HL-60 (cell line): ENCODE data around the gene CELSR2.
A peak's percentile ranks its signal among the peaks of the same experiment; 100 is the strongest.

Experiments
- DNase-seq, 2 experiments: peaks; one replicate each; pipeline ENCODE4 v3.0.0-alpha.2; 2010 to 2020; ENCODE audit warnings: low read depth in 1 of 2, low spot score in 1 of 2
- H3K27ac ChIP-seq: fragments of 250-450 bp; sonication (Bioruptor Pico); replicated peaks from 2 replicates; pipeline ENCODE4 v1.5.1; 2020; ENCODE audit warnings: mild to moderate bottlenecking, moderate library complexity
- H3K27me3 ChIP-seq: fragments of 250-450 bp; sonication (Bioruptor Pico); 2 replicates; pipeline ENCODE4 v1.5.1; 2021; ENCODE audit warnings: mild to moderate bottlenecking, moderate library complexity; ENCODE audit not compliant: insufficient read depth, poor library complexity, severe bottlenecking
- H3K4me3 ChIP-seq: replicated peaks from 2 replicates; pipeline ENCODE4 v1.5.1; 2011; ENCODE audit warnings: mild to moderate bottlenecking, control low read depth, low read length; ENCODE audit not compliant: insufficient read depth
- GABPA ChIP-seq: IDR thresholded peaks from 2 replicates; pipeline ENCODE4 v1.6.1; 2012; ENCODE audit warnings: low read depth
- POLR2AphosphoS5 ChIP-seq: IDR thresholded peaks from 2 replicates; pipeline ENCODE4 v1.6.1; 2012; ENCODE audit warnings: low read depth
- SPI1 ChIP-seq: IDR thresholded peaks from 2 replicates; pipeline ENCODE4 v1.6.1; 2012; ENCODE audit warnings: low read depth, mild to moderate bottlenecking, borderline replicate concordance
- TF ChIP-seq, protein P1 (sequence below): IDR thresholded peaks from 2 replicates; pipeline ENCODE4 v1.6.1; 2012; ENCODE audit warnings: low read depth; ENCODE audit not compliant: insufficient replicate concordance
- TF ChIP-seq, protein P2 (sequence below): IDR thresholded peaks from one replicate; pipeline ENCODE4 v1.5.1; 2011; ENCODE audit warnings: low read length, control low read depth, inconsistent platforms; ENCODE audit not compliant: insufficient read depth

CELSR2 gene

DNA sequence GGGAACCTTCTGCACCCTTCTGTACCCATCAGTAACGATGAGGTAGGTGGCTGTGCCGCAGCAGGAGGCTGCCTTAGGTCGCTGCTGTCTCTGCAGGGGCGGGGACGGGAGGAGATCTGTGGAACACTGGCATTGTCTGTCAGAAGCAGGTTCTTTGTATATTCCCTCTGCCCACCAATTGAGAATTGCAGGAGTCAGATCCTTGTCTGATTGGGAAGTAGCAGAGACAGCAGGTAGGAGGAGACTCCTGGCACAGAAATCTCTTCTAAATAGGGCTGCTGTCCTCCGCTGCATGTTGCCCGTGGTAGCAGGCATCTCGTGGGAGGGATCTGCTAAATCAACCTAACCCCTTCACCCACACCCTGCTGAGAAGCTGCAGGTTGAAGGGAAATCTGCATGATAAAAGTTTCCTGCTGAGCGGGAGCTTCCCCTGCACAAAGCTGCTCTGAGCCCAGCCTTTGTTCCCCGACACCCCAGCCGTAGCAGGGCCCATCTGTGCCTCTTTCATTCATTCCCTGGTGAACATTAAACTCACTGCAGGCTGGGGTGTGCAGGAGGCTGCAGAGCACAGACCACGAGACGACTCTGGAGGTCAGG lies 19.7 kb upstream of the CELSR2 start:
- no peak for TF ChIP-seq POLR2AphosphoS5
- TF ChIP-seq, protein P1, sequence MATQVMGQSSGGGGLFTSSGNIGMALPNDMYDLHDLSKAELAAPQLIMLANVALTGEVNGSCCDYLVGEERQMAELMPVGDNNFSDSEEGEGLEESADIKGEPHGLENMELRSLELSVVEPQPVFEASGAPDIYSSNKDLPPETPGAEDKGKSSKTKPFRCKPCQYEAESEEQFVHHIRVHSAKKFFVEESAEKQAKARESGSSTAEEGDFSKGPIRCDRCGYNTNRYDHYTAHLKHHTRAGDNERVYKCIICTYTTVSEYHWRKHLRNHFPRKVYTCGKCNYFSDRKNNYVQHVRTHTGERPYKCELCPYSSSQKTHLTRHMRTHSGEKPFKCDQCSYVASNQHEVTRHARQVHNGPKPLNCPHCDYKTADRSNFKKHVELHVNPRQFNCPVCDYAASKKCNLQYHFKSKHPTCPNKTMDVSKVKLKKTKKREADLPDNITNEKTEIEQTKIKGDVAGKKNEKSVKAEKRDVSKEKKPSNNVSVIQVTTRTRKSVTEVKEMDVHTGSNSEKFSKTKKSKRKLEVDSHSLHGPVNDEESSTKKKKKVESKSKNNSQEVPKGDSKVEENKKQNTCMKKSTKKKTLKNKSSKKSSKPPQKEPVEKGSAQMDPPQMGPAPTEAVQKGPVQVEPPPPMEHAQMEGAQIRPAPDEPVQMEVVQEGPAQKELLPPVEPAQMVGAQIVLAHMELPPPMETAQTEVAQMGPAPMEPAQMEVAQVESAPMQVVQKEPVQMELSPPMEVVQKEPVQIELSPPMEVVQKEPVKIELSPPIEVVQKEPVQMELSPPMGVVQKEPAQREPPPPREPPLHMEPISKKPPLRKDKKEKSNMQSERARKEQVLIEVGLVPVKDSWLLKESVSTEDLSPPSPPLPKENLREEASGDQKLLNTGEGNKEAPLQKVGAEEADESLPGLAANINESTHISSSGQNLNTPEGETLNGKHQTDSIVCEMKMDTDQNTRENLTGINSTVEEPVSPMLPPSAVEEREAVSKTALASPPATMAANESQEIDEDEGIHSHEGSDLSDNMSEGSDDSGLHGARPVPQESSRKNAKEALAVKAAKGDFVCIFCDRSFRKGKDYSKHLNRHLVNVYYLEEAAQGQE, result no peak

GRCh38 chr1:109231066-109231465 lies 18.3 kb upstream of the CELSR2 start:
- no peak overlapping the region for H3K4me3 ChIP-seq
- no peak for DNase-seq
- TF ChIP-seq POLR2AphosphoS5, result no peak
- no peak for TF ChIP-seq GABPA
- TF ChIP-seq, protein P1, result no peak
- TF ChIP-seq, protein P2, sequence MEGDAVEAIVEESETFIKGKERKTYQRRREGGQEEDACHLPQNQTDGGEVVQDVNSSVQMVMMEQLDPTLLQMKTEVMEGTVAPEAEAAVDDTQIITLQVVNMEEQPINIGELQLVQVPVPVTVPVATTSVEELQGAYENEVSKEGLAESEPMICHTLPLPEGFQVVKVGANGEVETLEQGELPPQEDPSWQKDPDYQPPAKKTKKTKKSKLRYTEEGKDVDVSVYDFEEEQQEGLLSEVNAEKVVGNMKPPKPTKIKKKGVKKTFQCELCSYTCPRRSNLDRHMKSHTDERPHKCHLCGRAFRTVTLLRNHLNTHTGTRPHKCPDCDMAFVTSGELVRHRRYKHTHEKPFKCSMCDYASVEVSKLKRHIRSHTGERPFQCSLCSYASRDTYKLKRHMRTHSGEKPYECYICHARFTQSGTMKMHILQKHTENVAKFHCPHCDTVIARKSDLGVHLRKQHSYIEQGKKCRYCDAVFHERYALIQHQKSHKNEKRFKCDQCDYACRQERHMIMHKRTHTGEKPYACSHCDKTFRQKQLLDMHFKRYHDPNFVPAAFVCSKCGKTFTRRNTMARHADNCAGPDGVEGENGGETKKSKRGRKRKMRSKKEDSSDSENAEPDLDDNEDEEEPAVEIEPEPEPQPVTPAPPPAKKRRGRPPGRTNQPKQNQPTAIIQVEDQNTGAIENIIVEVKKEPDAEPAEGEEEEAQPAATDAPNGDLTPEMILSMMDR, result no peak
- TF ChIP-seq SPI1, result no peak
- no peaks in the 10 kb centered on the region for H3K27me3 ChIP-seq
- H3K27ac ChIP-seq, result no peak overlapping the region

More for the DNA sequence above, 19.7 kb upstream of the CELSR2 start:
- Histone ChIP-seq H3K27ac (no peak overlapping the region), H3K27me3 (no peaks in the 10 kb centered on the region), H3K4me3 (no peak overlapping the region)
- no peak for DNase-seq

DNA sequence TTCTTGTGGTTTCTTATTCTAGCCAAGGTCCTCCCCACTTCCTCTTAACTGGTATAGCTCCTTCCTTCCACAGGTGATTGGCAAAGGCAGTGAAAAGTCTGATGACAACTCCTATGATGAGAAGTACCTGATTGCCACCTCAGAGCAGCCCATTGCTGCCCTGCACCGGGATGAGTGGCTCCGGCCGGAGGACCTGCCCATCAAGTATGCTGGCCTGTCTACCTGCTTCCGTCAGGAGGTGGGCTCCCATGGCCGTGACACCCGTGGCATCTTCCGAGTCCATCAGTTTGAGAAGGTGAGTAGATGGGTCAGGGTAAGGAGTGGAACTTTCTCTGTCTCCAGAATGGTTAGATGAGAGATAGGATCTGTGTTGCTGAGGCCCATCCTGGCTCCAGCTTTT lies 14.2 kb upstream of the CELSR2 start:
- H3K27me3 ChIP-seq, result no peaks in the 10 kb centered on the region
- TF ChIP-seq GABPA (no peak), SPI1 (peak; percentile 49; the same call in 1 of the 2 replicates)
- DNase-seq, result no peak
- no peak overlapping the region for H3K27ac ChIP-seq
- no peak overlapping the region for H3K4me3 ChIP-seq

- H3K4me3 ChIP-seq, result no peak overlapping the region
- DNase-seq, result no peak
- no peaks in the 10 kb centered on the region for H3K27me3 ChIP-seq
- TF ChIP-seq SPI1, result no peak
- no peak for TF ChIP-seq GABPA
- TF ChIP-seq, protein P2, result no peak
- TF ChIP-seq, protein P1, result no peak
- H3K27ac ChIP-seq, result no peak overlapping the region
These were observed 11.8 kb upstream of the CELSR2 start for GRCh38 chr1:109237512-109237911.
